Sigmoid colon (tissue), 4 donors: ENCODE measurements around the gene PLD6.

ENCODE experiments used
- CTCF ChIP-seq, 4 experiments: fragments of 450-650 bp in 3 of 4; fragments of 200-600 bp in 1 of 4; IDR thresholded peaks; one replicate each; pipeline ENCODE4 v1.5.1; 2016 to 2019; ENCODE audit warnings: antibody characterized with exemption in 4 of 4, mild to moderate bottlenecking in 3 of 4, moderate library complexity in 2 of 4
- EP300 ChIP-seq, 4 donors: sonication (generic); formaldehyde crosslinking; IDR thresholded peaks; one replicate each; pipeline ENCODE4 v1.6.1; 2017; ENCODE audit warnings: antibody characterized with exemption in 4 of 4

- TF ChIP-seq CTCF (IDR thresholded peaks at IDR 0.05) (no peak), EP300 (IDR thresholded peaks at IDR 0.05) (no peak)
Observed at GRCh38 chr17:17231621-17232302, 25.6 kb upstream of the PLD6 start.
